ENCODE measurements around the gene LPAR2. TPM values are rescaled to one million over a fixed set of nuclear protein-coding genes. Genes with fewer than 3 reads are reported as not detected.

The LPAR2 gene
- total and polyA plus RNA-seq, 2 of the 13 experiments (the other 11 are each of a cell fraction or from before 2014, with no cell fraction given): 0.86 to 3.6 TPM

DNA sequence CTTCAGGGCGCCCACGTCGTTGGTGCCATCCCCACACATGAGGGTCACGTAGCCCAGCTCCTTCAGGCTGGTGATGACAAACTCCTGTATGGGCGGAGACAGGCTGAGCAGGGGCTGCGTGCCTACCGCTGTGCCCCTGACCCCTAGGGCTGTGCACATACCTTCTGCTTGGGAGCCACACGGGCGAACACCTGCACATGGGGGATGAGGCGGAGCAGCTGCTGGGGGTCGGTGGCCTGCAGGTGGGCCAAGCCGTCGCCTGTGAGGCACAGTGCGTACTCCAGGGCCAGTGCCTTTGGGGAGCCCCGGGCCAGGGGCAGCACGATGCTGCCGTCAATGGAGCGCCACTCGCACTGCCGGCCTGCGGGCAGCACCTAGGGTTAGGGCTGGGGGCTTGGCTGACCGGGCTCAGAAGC, 21.6 kb upstream of the LPAR2 start (continued):
- TF ChIP-seq FOXM1 (CRISPR knock-in tag; IDR thresholded peaks at IDR 0.05) (no peak), CENPBD1 (CRISPR knock-in tag; IDR thresholded peaks at IDR 0.05; ENCODE audit: borderline replicate concordance, low read depth) (no peak), AGO2 (optimal IDR thresholded peaks at IDR 0.05; ENCODE audit: low read depth, low read length) (peak; percentile 62), TEAD3 (CRISPR knock-in tag; optimal IDR thresholded peaks at IDR 0.05; ENCODE audit: borderline replicate concordance) (no peak), ZNF713 (CRISPR knock-in tag; IDR thresholded peaks at IDR 0.05) (no peak), SNAI1 (CRISPR knock-in tag; IDR thresholded peaks at IDR 0.05; ENCODE audit: borderline replicate concordance) (no peak), ZSCAN30 (CRISPR knock-in tag; IDR thresholded peaks at IDR 0.05) (no peak), RBM22 (optimal IDR thresholded peaks at IDR 0.05; ENCODE audit: low read length) (peak; percentile 89)
- TF ChIP-seq, protein P1, sequence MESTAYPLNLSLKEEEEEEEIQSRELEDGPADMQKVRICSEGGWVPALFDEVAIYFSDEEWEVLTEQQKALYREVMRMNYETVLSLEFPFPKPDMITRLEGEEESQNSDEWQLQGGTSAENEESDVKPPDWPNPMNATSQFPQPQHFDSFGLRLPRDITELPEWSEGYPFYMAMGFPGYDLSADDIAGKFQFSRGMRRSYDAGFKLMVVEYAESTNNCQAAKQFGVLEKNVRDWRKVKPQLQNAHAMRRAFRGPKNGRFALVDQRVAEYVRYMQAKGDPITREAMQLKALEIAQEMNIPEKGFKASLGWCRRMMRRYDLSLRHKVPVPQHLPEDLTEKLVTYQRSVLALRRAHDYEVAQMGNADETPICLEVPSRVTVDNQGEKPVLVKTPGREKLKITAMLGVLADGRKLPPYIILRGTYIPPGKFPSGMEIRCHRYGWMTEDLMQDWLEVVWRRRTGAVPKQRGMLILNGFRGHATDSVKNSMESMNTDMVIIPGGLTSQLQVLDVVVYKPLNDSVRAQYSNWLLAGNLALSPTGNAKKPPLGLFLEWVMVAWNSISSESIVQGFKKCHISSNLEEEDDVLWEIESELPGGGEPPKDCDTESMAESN (CRISPR knock-in tag; conservative IDR thresholded peaks at IDR 0.05): no peak

DNA sequence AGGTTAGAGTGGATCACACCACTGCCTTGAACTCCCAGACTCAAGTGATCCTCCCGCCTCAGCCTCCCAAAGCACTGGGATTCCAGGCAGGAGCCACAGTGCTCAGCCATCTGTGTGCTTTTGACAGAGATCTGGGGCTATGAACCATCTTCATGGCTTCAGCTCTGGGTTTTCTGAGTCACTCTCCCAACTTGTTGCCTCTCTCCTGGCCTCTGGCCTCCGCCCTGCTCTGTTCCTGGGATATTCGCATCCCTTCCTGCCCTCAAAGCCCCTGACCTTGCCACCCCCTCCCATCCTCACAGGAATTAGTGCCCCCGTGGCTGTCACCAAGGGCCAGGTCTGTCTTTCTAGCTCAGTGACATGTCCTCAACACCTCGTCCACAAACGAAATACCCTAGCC, 21.1 kb upstream of the LPAR2 start:
- H4K20me1 ChIP-seq (ENCODE audit: insufficient read depth, low read length): no peaks in the 10 kb centered on the region
- ATAC-seq (no peak), FAIRE-seq (no peak), DNase-seq (ENCODE audit: low spot score) (no peak)
- ChIA-PET POLR2A (interaction anchor here (1.5 kb wide), 1 partner anchor 15 kb away, joined by 4 read pairs; the partner anchor contains the start of gene ATP13A1), CTCF (ENCODE audit: low intra/inter-chr PET ratio, low total read pairs) (no interaction called here)
- no TSS peak for BruUV-seq (replicated peaks)
- H3K9me3 ChIP-seq (ENCODE audit: low read length): no peaks in the 10 kb centered on the region
- H3K27ac ChIP-seq (ENCODE audit: extremely low read length, insufficient read depth, low read length): no peak overlapping the region
- no peaks in the 10 kb centered on the region for H3K27me3 ChIP-seq (ENCODE audit: control insufficient read depth in 1 of 2, insufficient read depth in 2 of 2, low read length in 2 of 2)
- no peak overlapping the region for H2AFZ ChIP-seq (ENCODE audit: low read length)
- H3K4me1 ChIP-seq (ENCODE audit: insufficient read depth, low read length): no peaks in the 10 kb centered on the region
- no peak overlapping the region for H3K9ac ChIP-seq (ENCODE audit: insufficient read depth, low read depth, low read length)
- H3K4me3 ChIP-seq (replicated peaks in 1 of 3; ENCODE audit: insufficient read depth in 1 of 3, low read depth in 2 of 3, low read length in 3 of 3): no peak overlapping the region
- no peak overlapping the region for H3K4me2 ChIP-seq (ENCODE audit: low read depth, low read length)
- H3K36me3 ChIP-seq (replicated peaks in 1 of 2; ENCODE audit: control insufficient read depth in 1 of 2, insufficient read depth in 2 of 2, low read length in 2 of 2): peaks cover 42 to 85% of the 10 kb centered on the region in 2 experiments; a peak in 4 of 5 replicates
- WGBS (ENCODE audit: low lambda C conversion rate): 100% methylated on average over 6 of the region's 6 CpGs
- intact Hi-C loops (cut with micrococcal nuclease; ENCODE audit: unreplicated experiment) (no loop called here), in situ Hi-C loops (cut with HindIII; ENCODE audit: extremely low pct_ligation_motif_present, low pct_unique_long_range_greater_than_20kb) (no loop called here)
- H3K79me2 ChIP-seq (ENCODE audit: insufficient read depth, low read length): no peaks in the 10 kb centered on the region
- TF ChIP-seq ZNF101 (CRISPR knock-in tag; IDR thresholded peaks at IDR 0.05; ENCODE audit: borderline replicate concordance, low read depth) (no peak), DMAP1 (CRISPR knock-in tag; IDR thresholded peaks at IDR 0.05) (no peak), GRHL1 (CRISPR knock-in tag; conservative IDR thresholded peaks at IDR 0.05) (no peak), JARID2 (CRISPR knock-in tag; IDR thresholded peaks at IDR 0.05; ENCODE audit: insufficient replicate concordance) (no peak), ESRRA (CRISPR knock-in tag; IDR thresholded peaks at IDR 0.05; ENCODE audit: low read depth) (no peak), IRF2 (CRISPR knock-in tag; IDR thresholded peaks at IDR 0.05) (no peak), ZSCAN21 (CRISPR knock-in tag; IDR thresholded peaks at IDR 0.05; ENCODE audit: borderline replicate concordance) (no peak)
- TF ChIP-seq, protein P2, sequence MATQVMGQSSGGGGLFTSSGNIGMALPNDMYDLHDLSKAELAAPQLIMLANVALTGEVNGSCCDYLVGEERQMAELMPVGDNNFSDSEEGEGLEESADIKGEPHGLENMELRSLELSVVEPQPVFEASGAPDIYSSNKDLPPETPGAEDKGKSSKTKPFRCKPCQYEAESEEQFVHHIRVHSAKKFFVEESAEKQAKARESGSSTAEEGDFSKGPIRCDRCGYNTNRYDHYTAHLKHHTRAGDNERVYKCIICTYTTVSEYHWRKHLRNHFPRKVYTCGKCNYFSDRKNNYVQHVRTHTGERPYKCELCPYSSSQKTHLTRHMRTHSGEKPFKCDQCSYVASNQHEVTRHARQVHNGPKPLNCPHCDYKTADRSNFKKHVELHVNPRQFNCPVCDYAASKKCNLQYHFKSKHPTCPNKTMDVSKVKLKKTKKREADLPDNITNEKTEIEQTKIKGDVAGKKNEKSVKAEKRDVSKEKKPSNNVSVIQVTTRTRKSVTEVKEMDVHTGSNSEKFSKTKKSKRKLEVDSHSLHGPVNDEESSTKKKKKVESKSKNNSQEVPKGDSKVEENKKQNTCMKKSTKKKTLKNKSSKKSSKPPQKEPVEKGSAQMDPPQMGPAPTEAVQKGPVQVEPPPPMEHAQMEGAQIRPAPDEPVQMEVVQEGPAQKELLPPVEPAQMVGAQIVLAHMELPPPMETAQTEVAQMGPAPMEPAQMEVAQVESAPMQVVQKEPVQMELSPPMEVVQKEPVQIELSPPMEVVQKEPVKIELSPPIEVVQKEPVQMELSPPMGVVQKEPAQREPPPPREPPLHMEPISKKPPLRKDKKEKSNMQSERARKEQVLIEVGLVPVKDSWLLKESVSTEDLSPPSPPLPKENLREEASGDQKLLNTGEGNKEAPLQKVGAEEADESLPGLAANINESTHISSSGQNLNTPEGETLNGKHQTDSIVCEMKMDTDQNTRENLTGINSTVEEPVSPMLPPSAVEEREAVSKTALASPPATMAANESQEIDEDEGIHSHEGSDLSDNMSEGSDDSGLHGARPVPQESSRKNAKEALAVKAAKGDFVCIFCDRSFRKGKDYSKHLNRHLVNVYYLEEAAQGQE (IDR thresholded peaks at IDR 0.05; ENCODE audit: borderline replicate concordance in 1 of 2, low read depth in 1 of 2, low read length in 2 of 2): no peak

Measured in HepG2 (cell line).